HG03439 (cell line): ENCODE data around the gene MEX3B.

Experiments used
- ATAC-seq: cut with Tn5 transposase; IDR thresholded peaks from one replicate; pipeline ENCODE4 v1.9.1; 2021; ENCODE audit warnings: mild to moderate bottlenecking, moderate library complexity; ENCODE audit not compliant: unreplicated experiment

Gene MEX3B

GRCh38 chr15:82045892-82046665, at the start of gene MEX3B:
MEX3B (minus strand) TSS chr15:82046018; CDS start chr15:82045705, 313 bp downstream.
- ATAC-seq, result peak; percentile 68

GRCh38 chr15:82093774-82094211, 48.0 kb upstream of the MEX3B start:
- ATAC-seq, result no peak

- no peak for ATAC-seq
Measured at GRCh38 chr15:82093325-82093724, 47.5 kb upstream of the MEX3B start.

GRCh38 chr15:82091636-82092140, 45.9 kb upstream of the MEX3B start:
- ATAC-seq, result no peak

- no peak for ATAC-seq
Measured at GRCh38 chr15:82086243-82086995, 40.6 kb upstream of the MEX3B start.

DNA sequence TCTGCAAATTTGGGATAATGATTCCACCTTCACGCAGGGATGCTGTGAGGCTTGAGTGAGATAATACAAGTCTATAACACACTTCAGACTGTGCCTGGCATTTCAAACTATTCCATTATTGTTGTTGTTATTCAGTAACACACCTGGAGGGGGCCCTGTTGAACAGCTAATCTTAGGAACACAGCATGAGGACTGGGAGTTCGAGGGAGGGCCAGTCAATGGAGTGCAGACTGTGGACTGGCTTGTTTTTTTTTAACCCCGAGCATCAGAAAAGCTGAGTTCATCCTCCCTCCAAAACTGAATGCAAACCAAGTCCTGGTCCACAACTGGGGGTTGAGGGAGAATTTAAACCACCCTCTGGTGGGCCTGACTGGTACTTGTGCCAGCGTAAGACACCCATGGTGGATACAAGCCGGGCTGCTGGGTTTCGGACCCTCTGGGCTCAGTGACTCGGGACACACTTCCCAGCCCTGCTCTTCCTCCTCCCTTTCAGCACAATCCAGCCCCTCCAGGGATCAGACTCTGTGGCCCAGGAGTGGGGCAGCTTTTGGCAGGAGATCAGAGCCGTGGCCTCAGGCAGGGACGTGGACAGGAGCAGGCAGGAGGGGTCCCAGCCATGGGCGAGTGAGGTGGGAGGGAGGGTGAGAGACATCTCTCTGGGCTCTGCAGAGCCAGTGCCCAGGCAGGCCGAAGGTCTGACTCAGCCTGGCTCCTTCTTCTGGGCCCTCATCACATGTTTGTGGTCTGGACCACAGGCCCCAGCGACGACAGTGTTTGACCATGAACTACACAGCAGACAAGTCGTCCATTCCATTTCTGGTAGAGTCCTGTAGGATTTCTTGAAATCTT, 36.3 kb upstream of the MEX3B start:
- ATAC-seq, result no peak

DNA sequence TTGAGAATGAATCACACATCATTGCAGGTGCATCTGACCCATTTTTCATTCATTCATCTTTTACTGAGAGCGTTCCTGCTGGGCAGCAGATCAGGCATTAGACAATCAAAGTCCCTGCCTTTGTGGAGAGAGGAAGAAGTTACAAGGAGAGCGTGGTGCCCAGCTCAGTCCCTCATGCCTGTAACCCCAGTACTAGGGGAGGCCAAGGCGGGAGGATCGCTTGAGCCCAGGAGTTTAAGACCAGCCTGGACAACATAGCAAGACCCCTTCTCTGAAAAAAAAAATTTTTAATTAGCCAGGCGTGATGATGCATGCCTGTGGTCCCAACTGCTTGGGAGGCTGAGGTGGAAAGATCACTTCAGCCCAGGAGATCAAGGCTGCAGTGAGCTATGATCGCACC, 35.0 kb upstream of the MEX3B start:
- no peak for ATAC-seq

- ATAC-seq, result no peak
Measured at GRCh38 chr15:82079736-82080135, 33.9 kb upstream of the MEX3B start.

GRCh38 chr15:82074610-82075009, 28.8 kb upstream of the MEX3B start:
- ATAC-seq, result no peak

DNA sequence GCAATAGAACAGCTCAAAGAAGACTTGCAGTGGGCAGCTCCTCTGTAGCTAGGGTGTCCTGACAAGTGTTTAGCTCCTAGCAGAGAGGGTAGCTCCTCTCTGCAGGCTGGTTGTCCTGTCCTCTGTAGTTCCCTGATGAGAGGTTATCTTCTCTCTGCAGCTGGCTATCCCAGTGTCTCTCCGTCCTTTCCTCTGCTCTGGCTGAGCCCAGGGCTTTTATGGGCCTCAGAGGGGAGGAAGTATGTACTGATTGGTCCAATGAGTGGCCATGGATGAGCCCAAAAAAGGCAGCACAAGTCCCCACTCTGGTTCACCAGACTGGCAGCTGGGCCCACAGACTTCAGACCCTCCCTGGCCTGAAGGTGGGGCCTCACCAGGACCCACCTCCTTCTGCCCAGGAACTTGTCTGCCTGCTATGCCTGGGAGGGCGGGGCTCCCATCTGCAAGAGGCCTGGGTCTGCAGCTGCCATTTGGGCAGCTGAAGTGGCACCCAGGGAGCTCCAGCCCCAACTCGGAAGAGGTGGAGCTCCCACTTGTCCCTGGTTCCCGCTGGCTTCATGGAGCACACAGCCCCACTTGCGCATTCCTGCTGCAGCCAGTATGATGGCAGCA, 27.2 kb upstream of the MEX3B start:
- ATAC-seq, result no peak

- no peak for ATAC-seq
Measured at GRCh38 chr15:82066455-82066854, 20.6 kb upstream of the MEX3B start.

DNA sequence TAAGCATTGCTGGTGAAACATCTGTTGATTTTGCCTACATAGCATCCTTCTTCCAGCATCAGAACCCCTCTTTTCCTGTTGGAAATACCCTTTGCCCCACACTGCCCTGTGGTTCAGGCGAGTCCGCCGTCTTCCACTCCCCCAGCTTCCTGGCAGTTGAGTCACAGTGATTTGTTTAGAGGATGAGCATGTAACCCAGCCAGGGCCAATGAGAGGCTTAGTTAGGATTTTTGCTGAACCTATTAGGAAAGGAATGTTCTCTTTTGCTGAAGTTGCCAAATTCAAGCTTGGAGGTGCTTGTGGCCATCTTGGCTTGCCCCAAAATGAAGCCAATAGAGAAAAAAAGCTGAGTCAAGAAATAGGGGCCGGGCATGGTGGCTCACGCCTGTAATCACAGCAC, 19.0 kb upstream of the MEX3B start:
- ATAC-seq, result no peak

GRCh38 chr15:82062479-82063454, 16.9 kb upstream of the MEX3B start:
- ATAC-seq, result no peak

DNA sequence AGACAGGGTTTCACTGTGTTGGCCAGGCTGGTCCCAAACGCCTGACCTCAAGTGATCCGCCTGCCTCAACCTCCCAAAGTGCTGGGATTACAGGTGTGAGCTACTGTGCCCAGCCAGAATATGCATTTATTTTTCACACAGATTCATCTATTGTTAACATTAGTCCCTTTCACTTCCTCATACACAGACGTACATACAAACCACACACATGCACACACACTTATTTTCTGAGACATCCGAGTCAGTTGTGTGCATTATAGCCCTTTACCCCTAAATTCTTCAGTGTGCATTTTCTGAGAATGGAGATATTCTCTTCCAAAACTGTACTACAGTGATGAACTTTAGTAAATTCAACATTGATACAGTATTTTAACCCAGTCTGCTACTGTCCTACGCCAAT, 15.0 kb upstream of the MEX3B start:
- no peak for ATAC-seq

GRCh38 chr15:82058517-82059204, 12.8 kb upstream of the MEX3B start:
- ATAC-seq, result no peak

DNA sequence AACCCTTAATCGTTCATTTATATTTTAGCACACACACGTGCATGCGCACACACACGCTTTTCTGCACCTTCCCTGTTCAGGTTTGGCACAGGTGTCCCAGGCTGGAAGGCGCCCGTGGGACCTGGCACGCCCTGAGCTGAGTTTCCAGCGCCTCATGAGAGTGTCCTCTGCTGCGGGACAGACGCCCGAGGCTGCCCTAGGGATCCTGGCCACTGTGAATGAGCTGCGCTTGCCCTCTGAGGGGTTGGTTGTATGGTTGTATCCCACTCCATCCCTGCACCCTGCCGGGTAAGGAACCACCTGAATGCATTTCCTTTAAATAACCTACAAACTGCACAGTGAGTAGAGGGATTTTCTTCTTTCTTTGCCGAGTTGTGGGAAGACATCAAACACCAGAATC, 12.2 kb upstream of the MEX3B start:
- no peak for ATAC-seq

DNA sequence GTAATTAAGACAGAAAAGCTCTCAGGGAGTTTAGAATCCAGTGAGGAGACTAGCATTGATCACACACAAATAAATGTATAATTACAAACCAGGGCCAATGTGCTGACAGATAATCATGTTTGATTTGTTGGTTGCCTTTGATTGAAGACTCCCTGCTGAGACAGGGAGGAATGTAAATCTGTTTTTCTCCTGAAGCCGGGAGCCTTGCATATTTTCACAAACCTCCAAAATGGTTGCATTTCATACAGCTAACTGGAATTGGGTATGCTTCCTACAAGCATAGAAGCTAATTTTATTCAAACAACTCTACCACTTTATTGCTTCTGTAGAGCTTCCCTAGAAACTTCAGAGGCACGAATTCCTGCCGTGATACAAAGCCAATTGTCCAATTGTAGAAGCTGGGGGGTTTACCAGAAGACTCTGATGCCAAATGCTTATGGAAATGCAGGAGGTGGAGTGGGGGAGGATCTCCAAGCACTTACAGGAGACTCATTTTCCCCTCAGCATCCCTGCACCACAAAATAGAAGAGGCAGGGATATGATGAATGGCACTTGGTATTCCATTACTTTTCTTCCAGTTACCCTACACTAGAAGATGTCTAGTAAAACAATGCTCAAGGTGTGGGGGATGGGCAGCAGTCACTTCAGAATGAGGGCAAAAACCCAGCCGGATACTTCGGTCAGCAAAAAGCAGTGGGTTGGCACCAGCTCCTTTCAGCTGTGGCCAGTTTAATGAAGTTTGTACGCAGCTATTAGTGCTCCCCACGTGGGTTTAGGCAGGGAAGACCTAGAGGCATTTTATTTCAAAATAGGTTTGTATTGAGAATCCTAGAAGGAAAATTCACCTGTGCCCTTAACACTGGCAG, 11.4 kb upstream of the MEX3B start:
- no peak for ATAC-seq

GRCh38 chr15:82052751-82053150, 6.9 kb upstream of the MEX3B start:
- no peak for ATAC-seq
